Neural cell (in vitro differentiated cells): Measurements from ENCODE around the gene SCGN. TPM values are rescaled to one million over a fixed set of nuclear protein-coding genes. Genes with fewer than 3 reads are reported as not detected.

Experiments
- H2AFZ ChIP-seq: fragments of 200-600, 300-800 bp; sonication (generic), shearing (Covaris generic); 2 replicates; pipeline ENCODE4 v1.6.0; 2014; ENCODE audit warnings: low read depth, mild to moderate bottlenecking, antibody characterized with exemption, low read length, moderate library complexity
- H3F3A ChIP-seq: fragments of 200-600 bp; shearing (Covaris generic); 2 replicates; pipeline ENCODE4 v1.6.1; 2016; ENCODE audit warnings: mild to moderate bottlenecking, moderate library complexity, mixed read lengths, antibody characterized with exemption, low read length; ENCODE audit not compliant: insufficient read depth, poor library complexity, severe bottlenecking
- H3K27ac ChIP-seq: fragments of 200-600, 300-800 bp; sonication (generic), shearing (Covaris generic); 2 replicates; pipeline ENCODE4 v1.5.1; 2014; ENCODE audit warnings: mild to moderate bottlenecking, low read length, moderate library complexity
- H3K27me3 ChIP-seq: fragments of 300-800, 200-600 bp; sonication (generic), shearing (Covaris generic); 2 replicates; pipeline ENCODE4 v1.6.0; 2014; ENCODE audit warnings: mild to moderate bottlenecking, low read depth, low read length, moderate library complexity; ENCODE audit not compliant: insufficient read depth
- H3K36me3 ChIP-seq: fragments of 300-800, 200-600 bp; sonication (generic), shearing (Covaris generic); 2 replicates; pipeline ENCODE4 v1.5.1; 2014; ENCODE audit warnings: mild to moderate bottlenecking, antibody characterized with exemption, low read length, moderate library complexity; ENCODE audit not compliant: insufficient read depth
- H3K4me2 ChIP-seq: fragments of 300-800, 200-600 bp; sonication (generic), shearing (Covaris generic); 2 replicates; pipeline ENCODE4 v1.6.0; 2014; ENCODE audit warnings: mild to moderate bottlenecking, low read length
- H3K4me3 ChIP-seq: fragments of 300-800, 200-600 bp; sonication (generic), shearing (Covaris generic); 2 replicates; pipeline ENCODE4 v1.5.1; 2014; ENCODE audit warnings: mild to moderate bottlenecking, low read length, moderate library complexity
- H3K79me2 ChIP-seq: fragments of 200-600 bp; shearing (Covaris generic); replicated peaks from 2 replicates; pipeline ENCODE4 v1.6.0; 2014; ENCODE audit warnings: mild to moderate bottlenecking, low read length, moderate library complexity; ENCODE audit not compliant: insufficient read depth
- H3K9ac ChIP-seq: fragments of 300-800, 200-600 bp; sonication (generic), shearing (Covaris generic); 2 replicates; pipeline ENCODE4 v1.6.1; 2016; ENCODE audit warnings: mild to moderate bottlenecking, low read length, mixed read lengths
- H3K9me2 ChIP-seq: fragments of 200-600 bp; shearing (Covaris generic); 2 replicates; pipeline ENCODE4 v1.6.1; 2016; ENCODE audit warnings: mild to moderate bottlenecking, low read length, mixed read lengths; ENCODE audit not compliant: insufficient read depth
- H3K9me3 ChIP-seq: fragments of 200-600, 300-800 bp; sonication (generic), shearing (Covaris generic); 2 replicates; pipeline ENCODE4 v1.6.1; 2016; ENCODE audit warnings: mild to moderate bottlenecking, mixed run types, low read length, moderate library complexity, mixed read lengths
- H4K20me1 ChIP-seq: fragments of 200-600 bp; shearing (Covaris generic); 2 replicates; pipeline ENCODE4 v1.6.1; 2016; ENCODE audit warnings: mild to moderate bottlenecking, mixed run types; ENCODE audit not compliant: insufficient read depth
- CTCF ChIP-seq: fragments of 450-650 bp; IDR thresholded peaks from 2 replicates; pipeline ENCODE4 v1.5.1; 2014; ENCODE audit warnings: antibody characterized with exemption, mild to moderate bottlenecking, moderate library complexity; ENCODE audit not compliant: poor library complexity, severe bottlenecking
- EP300 ChIP-seq: fragments of 450-650 bp; conservative IDR thresholded peaks from 2 replicates; pipeline ENCODE4 v1.6.1; 2014; ENCODE audit warnings: antibody characterized with exemption, mild to moderate bottlenecking, moderate library complexity; ENCODE audit not compliant: poor library complexity, severe bottlenecking
- EZH2 ChIP-seq: fragments of 200-600, 300-800 bp; shearing (Covaris generic), sonication (generic); IDR thresholded peaks from 2 replicates; pipeline ENCODE4 v1.6.1; 2014; ENCODE audit warnings: antibody characterized with exemption, low read length, borderline replicate concordance, mild to moderate bottlenecking; ENCODE audit not compliant: insufficient read depth, poor library complexity, severe bottlenecking
- MXI1 ChIP-seq: fragments of 450-650 bp; conservative IDR thresholded peaks from 2 replicates; pipeline ENCODE4 v1.6.1; 2014; ENCODE audit warnings: antibody characterized with exemption, mild to moderate bottlenecking; ENCODE audit not compliant: poor library complexity, severe bottlenecking
- POLR2AphosphoS5 ChIP-seq: IDR thresholded peaks from 2 replicates; pipeline ENCODE4 v1.6.1; 2012
- RAD21 ChIP-seq: fragments of 450-650 bp; conservative IDR thresholded peaks from 2 replicates; pipeline ENCODE4 v1.6.1; 2014; ENCODE audit warnings: antibody characterized with exemption, mild to moderate bottlenecking, moderate library complexity
- REST ChIP-seq: IDR thresholded peaks from 2 replicates; pipeline ENCODE4 v1.6.1; 2012; ENCODE audit warnings: borderline replicate concordance
- SMC3 ChIP-seq: fragments of 450-650 bp; conservative IDR thresholded peaks from 2 replicates; pipeline ENCODE4 v1.6.1; 2014; ENCODE audit warnings: antibody characterized with exemption, mild to moderate bottlenecking, moderate library complexity; ENCODE audit not compliant: poor library complexity
- TAF1 ChIP-seq: IDR thresholded peaks from 2 replicates; pipeline ENCODE4 v1.6.1; 2012; ENCODE audit warnings: low read depth
- polyA plus RNA-seq: library from polyadenylated mRNA; depleted of rRNA; stranded (reverse); fragments of >200 nt; gene quantifications from 2 replicates; pipeline ENCODE4 v1.2.3, GENCODE V29; 2014

Gene SCGN
- polyA plus RNA-seq, 1 donor from 2014 or later: 254 TPM

GRCh38 chr6:25640446-25640845, 11.6 kb upstream of the SCGN start:
- TF ChIP-seq TAF1: no peak
- no peaks in the 10 kb centered on the region for H3K9me3 ChIP-seq
- no peaks in the 10 kb centered on the region for H3F3A ChIP-seq
- no peaks in the 10 kb centered on the region for H3K27me3 ChIP-seq
- no peaks in the 10 kb centered on the region for H3K79me2 ChIP-seq
- H3K36me3 ChIP-seq: no peaks in the 10 kb centered on the region
- no peak overlapping the region for H2AFZ ChIP-seq
- H3K4me3 ChIP-seq: no peak overlapping the region
- H3K4me2 ChIP-seq: no peak overlapping the region
- H3K27ac ChIP-seq: no peak overlapping the region
- no peaks in the 10 kb centered on the region for H4K20me1 ChIP-seq
- H3K9ac ChIP-seq: no peak overlapping the region
- H3K9me2 ChIP-seq: no peaks in the 10 kb centered on the region

GRCh38 chr6:25640891-25641290, 11.1 kb upstream of the SCGN start:
- no peaks in the 10 kb centered on the region for H3K36me3 ChIP-seq
- H3K9me3 ChIP-seq: no peaks in the 10 kb centered on the region
- no peaks in the 10 kb centered on the region for H4K20me1 ChIP-seq
- no peak overlapping the region for H2AFZ ChIP-seq
- TF ChIP-seq TAF1 (no peak), REST (no peak), SMC3 (no peak), EZH2 (no peak), RAD21 (no peak), POLR2AphosphoS5 (no peak), EP300 (no peak), MXI1 (no peak), CTCF (no peak)
- no peak overlapping the region for H3K9ac ChIP-seq
- no peaks in the 10 kb centered on the region for H3K27me3 ChIP-seq
- H3F3A ChIP-seq: no peaks in the 10 kb centered on the region
- H3K27ac ChIP-seq: no peak overlapping the region
- H3K4me3 ChIP-seq: no peak overlapping the region
- no peak overlapping the region for H3K4me2 ChIP-seq
- H3K9me2 ChIP-seq: no peaks in the 10 kb centered on the region
- H3K79me2 ChIP-seq: no peaks in the 10 kb centered on the region

GRCh38 chr6:25641377-25641776, 10.6 kb upstream of the SCGN start:
- Histone ChIP-seq H3K4me3 (no peak overlapping the region), H2AFZ (no peak overlapping the region), H3K4me2 (no peak overlapping the region), H3K9ac (no peak overlapping the region), H3K27me3 (no peaks in the 10 kb centered on the region), H3K27ac (no peak overlapping the region), H3K9me3 (no peaks in the 10 kb centered on the region), H4K20me1 (no peaks in the 10 kb centered on the region), H3K79me2 (no peaks in the 10 kb centered on the region), H3K9me2 (no peaks in the 10 kb centered on the region), H3F3A (no peaks in the 10 kb centered on the region), H3K36me3 (no peaks in the 10 kb centered on the region)
- no peak for TF ChIP-seq EZH2
- no peak for TF ChIP-seq MXI1
- TF ChIP-seq REST: no peak
- no peak for TF ChIP-seq RAD21
